Neural cell (in vitro differentiated cells): ENCODE measurements around the gene KCNK18. TPM values are rescaled to one million over a fixed set of nuclear protein-coding genes. Genes with fewer than 3 reads are reported as not detected.

Experiments
- H2AFZ ChIP-seq: fragments of 200-600, 300-800 bp; sonication (generic), shearing (Covaris generic); 2 replicates; pipeline ENCODE4 v1.6.0; 2014; ENCODE audit warnings: low read depth, mild to moderate bottlenecking, antibody characterized with exemption, low read length, moderate library complexity
- H3F3A ChIP-seq: fragments of 200-600 bp; shearing (Covaris generic); 2 replicates; pipeline ENCODE4 v1.6.1; 2016; ENCODE audit warnings: mild to moderate bottlenecking, moderate library complexity, mixed read lengths, antibody characterized with exemption, low read length; ENCODE audit not compliant: insufficient read depth, poor library complexity, severe bottlenecking
- H3K27ac ChIP-seq: fragments of 200-600, 300-800 bp; sonication (generic), shearing (Covaris generic); 2 replicates; pipeline ENCODE4 v1.5.1; 2014; ENCODE audit warnings: mild to moderate bottlenecking, low read length, moderate library complexity
- H3K27me3 ChIP-seq: fragments of 300-800, 200-600 bp; sonication (generic), shearing (Covaris generic); 2 replicates; pipeline ENCODE4 v1.6.0; 2014; ENCODE audit warnings: mild to moderate bottlenecking, low read depth, low read length, moderate library complexity; ENCODE audit not compliant: insufficient read depth
- H3K36me3 ChIP-seq: fragments of 300-800, 200-600 bp; sonication (generic), shearing (Covaris generic); 2 replicates; pipeline ENCODE4 v1.5.1; 2014; ENCODE audit warnings: mild to moderate bottlenecking, antibody characterized with exemption, low read length, moderate library complexity; ENCODE audit not compliant: insufficient read depth
- H3K4me2 ChIP-seq: fragments of 300-800, 200-600 bp; sonication (generic), shearing (Covaris generic); 2 replicates; pipeline ENCODE4 v1.6.0; 2014; ENCODE audit warnings: mild to moderate bottlenecking, low read length
- H3K4me3 ChIP-seq: fragments of 300-800, 200-600 bp; sonication (generic), shearing (Covaris generic); 2 replicates; pipeline ENCODE4 v1.5.1; 2014; ENCODE audit warnings: mild to moderate bottlenecking, low read length, moderate library complexity
- H3K79me2 ChIP-seq: fragments of 200-600 bp; shearing (Covaris generic); replicated peaks from 2 replicates; pipeline ENCODE4 v1.6.0; 2014; ENCODE audit warnings: mild to moderate bottlenecking, low read length, moderate library complexity; ENCODE audit not compliant: insufficient read depth
- H3K9ac ChIP-seq: fragments of 300-800, 200-600 bp; sonication (generic), shearing (Covaris generic); 2 replicates; pipeline ENCODE4 v1.6.1; 2016; ENCODE audit warnings: mild to moderate bottlenecking, low read length, mixed read lengths
- H3K9me2 ChIP-seq: fragments of 200-600 bp; shearing (Covaris generic); 2 replicates; pipeline ENCODE4 v1.6.1; 2016; ENCODE audit warnings: mild to moderate bottlenecking, low read length, mixed read lengths; ENCODE audit not compliant: insufficient read depth
- H3K9me3 ChIP-seq: fragments of 200-600, 300-800 bp; sonication (generic), shearing (Covaris generic); 2 replicates; pipeline ENCODE4 v1.6.1; 2016; ENCODE audit warnings: mild to moderate bottlenecking, mixed run types, low read length, moderate library complexity, mixed read lengths
- H4K20me1 ChIP-seq: fragments of 200-600 bp; shearing (Covaris generic); 2 replicates; pipeline ENCODE4 v1.6.1; 2016; ENCODE audit warnings: mild to moderate bottlenecking, mixed run types; ENCODE audit not compliant: insufficient read depth
- CTCF ChIP-seq: fragments of 450-650 bp; IDR thresholded peaks from 2 replicates; pipeline ENCODE4 v1.5.1; 2014; ENCODE audit warnings: antibody characterized with exemption, mild to moderate bottlenecking, moderate library complexity; ENCODE audit not compliant: poor library complexity, severe bottlenecking
- EP300 ChIP-seq: fragments of 450-650 bp; conservative IDR thresholded peaks from 2 replicates; pipeline ENCODE4 v1.6.1; 2014; ENCODE audit warnings: antibody characterized with exemption, mild to moderate bottlenecking, moderate library complexity; ENCODE audit not compliant: poor library complexity, severe bottlenecking
- EZH2 ChIP-seq: fragments of 200-600, 300-800 bp; shearing (Covaris generic), sonication (generic); IDR thresholded peaks from 2 replicates; pipeline ENCODE4 v1.6.1; 2014; ENCODE audit warnings: antibody characterized with exemption, low read length, borderline replicate concordance, mild to moderate bottlenecking; ENCODE audit not compliant: insufficient read depth, poor library complexity, severe bottlenecking
- MXI1 ChIP-seq: fragments of 450-650 bp; conservative IDR thresholded peaks from 2 replicates; pipeline ENCODE4 v1.6.1; 2014; ENCODE audit warnings: antibody characterized with exemption, mild to moderate bottlenecking; ENCODE audit not compliant: poor library complexity, severe bottlenecking
- POLR2AphosphoS5 ChIP-seq: IDR thresholded peaks from 2 replicates; pipeline ENCODE4 v1.6.1; 2012
- RAD21 ChIP-seq: fragments of 450-650 bp; conservative IDR thresholded peaks from 2 replicates; pipeline ENCODE4 v1.6.1; 2014; ENCODE audit warnings: antibody characterized with exemption, mild to moderate bottlenecking, moderate library complexity
- REST ChIP-seq: IDR thresholded peaks from 2 replicates; pipeline ENCODE4 v1.6.1; 2012; ENCODE audit warnings: borderline replicate concordance
- SMC3 ChIP-seq: fragments of 450-650 bp; conservative IDR thresholded peaks from 2 replicates; pipeline ENCODE4 v1.6.1; 2014; ENCODE audit warnings: antibody characterized with exemption, mild to moderate bottlenecking, moderate library complexity; ENCODE audit not compliant: poor library complexity
- TAF1 ChIP-seq: IDR thresholded peaks from 2 replicates; pipeline ENCODE4 v1.6.1; 2012; ENCODE audit warnings: low read depth
- polyA plus RNA-seq: library from polyadenylated mRNA; depleted of rRNA; stranded (reverse); fragments of >200 nt; gene quantifications from 2 replicates; pipeline ENCODE4 v1.2.3, GENCODE V29; 2014

KCNK18 gene
- polyA plus RNA-seq, 1 donor from 2014 or later = not detected

- no peaks in the 10 kb centered on the region for H3K9me2 ChIP-seq
- no peak overlapping the region for H3K4me2 ChIP-seq
- no peak overlapping the region for H3K9ac ChIP-seq
- no peaks in the 10 kb centered on the region for H3K9me3 ChIP-seq
- H3K27me3 ChIP-seq = peaks cover 26% of the 10 kb centered on the region
- no peaks in the 10 kb centered on the region for H3K79me2 ChIP-seq
- no peak overlapping the region for H3K4me3 ChIP-seq
- no peak overlapping the region for H3K27ac ChIP-seq
- no peaks in the 10 kb centered on the region for H3K36me3 ChIP-seq
- no peak overlapping the region for H2AFZ ChIP-seq
- no peaks in the 10 kb centered on the region for H3F3A ChIP-seq
- TF ChIP-seq REST = no peak
- TF ChIP-seq MXI1 = no peak
- no peak for TF ChIP-seq EZH2
- TF ChIP-seq SMC3 = no peak
- TF ChIP-seq CTCF = no peak
- TF ChIP-seq EP300 = no peak
- no peak for TF ChIP-seq POLR2AphosphoS5
- TF ChIP-seq TAF1 = no peak
- no peak for TF ChIP-seq RAD21
- H4K20me1 ChIP-seq = no peaks in the 10 kb centered on the region
Observed at GRCh38 chr10:117218654-117219053, 21.4 kb downstream of the KCNK18 start.

GRCh38 chr10:117221156-117221711 lies 23.9 kb downstream of the KCNK18 start:
- H3K4me3 ChIP-seq = no peak overlapping the region
- no peak for TF ChIP-seq POLR2AphosphoS5
- no peak for TF ChIP-seq MXI1
- TF ChIP-seq SMC3 = no peak
- TF ChIP-seq EZH2 = no peak
- no peak for TF ChIP-seq TAF1
- TF ChIP-seq CTCF = no peak
- TF ChIP-seq REST = no peak
- TF ChIP-seq EP300 = no peak
- TF ChIP-seq RAD21 = no peak
- H3F3A ChIP-seq = no peaks in the 10 kb centered on the region
- H3K9me2 ChIP-seq = no peaks in the 10 kb centered on the region
- H3K9me3 ChIP-seq = no peaks in the 10 kb centered on the region
- H3K9ac ChIP-seq = no peak overlapping the region
- H4K20me1 ChIP-seq = no peaks in the 10 kb centered on the region
- H3K27ac ChIP-seq = no peak overlapping the region
- H3K27me3 ChIP-seq = peaks cover 14% of the 10 kb centered on the region
- no peaks in the 10 kb centered on the region for H3K79me2 ChIP-seq
- no peak overlapping the region for H2AFZ ChIP-seq
- H3K4me2 ChIP-seq = no peak overlapping the region
- no peaks in the 10 kb centered on the region for H3K36me3 ChIP-seq
